Measurements from ENCODE around the gene GET4. TPM values are rescaled to one million over a fixed set of nuclear protein-coding genes. Genes with fewer than 3 reads are reported as not detected.
"Not testable (repeated sequence)": the region's sequence is repeated elsewhere in the genome, so short reads cannot be mapped to it uniquely, and the experiment has no call there.

The GET4 gene
- total RNA-seq, 1 experiment from 2014 or later: 43.2 TPM

- in situ Hi-C loops (cut with HindIII; ENCODE audit: low pct_unique_long_range_greater_than_20kb, low sequenced_read_pairs): no loop called here
- no peak for DNase-seq (ENCODE audit: low read depth, low spot score)
Observed at GRCh38 chr7:861222-861621, 15.1 kb upstream of the GET4 start.

GRCh38 chr7:862157-862556 lies 14.2 kb upstream of the GET4 start:
- no peak for DNase-seq (ENCODE audit: low read depth, low spot score)
- in situ Hi-C loops (cut with HindIII; ENCODE audit: low pct_unique_long_range_greater_than_20kb, low sequenced_read_pairs): no loop called here

- in situ Hi-C loops (cut with HindIII; ENCODE audit: low pct_unique_long_range_greater_than_20kb, low sequenced_read_pairs): no loop called here
Observed at GRCh38 chr7:863106-863505, 13.2 kb upstream of the GET4 start.

DNA sequence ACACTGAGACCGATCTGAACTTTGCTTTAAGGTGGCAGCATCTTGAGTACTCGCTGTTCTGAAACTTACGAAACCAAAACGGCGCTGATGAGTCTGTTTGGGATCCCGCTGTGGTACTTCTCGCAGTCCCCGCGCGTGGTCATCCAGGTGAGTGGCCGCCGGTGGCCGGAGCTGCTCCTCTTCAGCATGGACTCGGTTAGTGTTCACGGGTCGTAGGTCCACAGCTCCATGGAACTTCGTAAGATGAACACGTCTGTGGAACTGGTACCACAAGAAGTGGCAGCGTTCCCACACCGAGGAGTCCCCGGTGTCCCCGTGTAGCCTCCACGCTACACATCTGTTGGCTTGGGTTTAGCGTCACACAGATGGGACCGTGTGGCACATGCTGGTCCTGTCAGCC lies 10.4 kb upstream of the GET4 start:
- in situ Hi-C loops (cut with HindIII; ENCODE audit: low pct_unique_long_range_greater_than_20kb, low sequenced_read_pairs): no loop called here
- DNase-seq (ENCODE audit: low read depth, low spot score): no peak

More at GRCh38 chr7:863106-863505, 13.2 kb upstream of the GET4 start:
- DNase-seq (ENCODE audit: low read depth, low spot score): no peak

DNA sequence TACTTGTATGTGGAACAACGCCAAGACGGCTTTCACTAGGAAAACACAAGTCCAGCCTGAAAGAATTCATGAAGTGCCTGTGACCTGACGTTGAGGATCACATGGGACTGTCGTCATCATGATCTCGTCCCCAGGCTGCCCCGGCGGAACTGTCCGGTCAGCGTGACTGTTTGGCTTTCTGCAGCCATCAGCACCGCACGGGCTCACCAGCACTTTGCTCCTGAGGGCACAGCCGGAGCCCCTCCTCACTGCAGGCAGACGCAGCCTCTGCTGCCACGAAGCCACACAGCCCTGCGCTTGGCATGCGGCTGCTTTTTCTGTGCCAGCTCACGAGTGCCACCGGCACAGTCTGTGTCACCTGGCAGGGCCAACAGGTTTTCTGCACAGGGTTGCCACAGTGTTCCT lies 9.4 kb upstream of the GET4 start:
- in situ Hi-C loops (cut with HindIII; ENCODE audit: low pct_unique_long_range_greater_than_20kb, low sequenced_read_pairs): no loop called here
- DNase-seq (ENCODE audit: low read depth, low spot score): peak; percentile 79

GRCh38 chr7:867406-868188 lies 8.8 kb upstream of the GET4 start:
- in situ Hi-C loops (cut with HindIII; ENCODE audit: low pct_unique_long_range_greater_than_20kb, low sequenced_read_pairs): no loop called here
- no peak for DNase-seq (ENCODE audit: low read depth, low spot score)

DNA sequence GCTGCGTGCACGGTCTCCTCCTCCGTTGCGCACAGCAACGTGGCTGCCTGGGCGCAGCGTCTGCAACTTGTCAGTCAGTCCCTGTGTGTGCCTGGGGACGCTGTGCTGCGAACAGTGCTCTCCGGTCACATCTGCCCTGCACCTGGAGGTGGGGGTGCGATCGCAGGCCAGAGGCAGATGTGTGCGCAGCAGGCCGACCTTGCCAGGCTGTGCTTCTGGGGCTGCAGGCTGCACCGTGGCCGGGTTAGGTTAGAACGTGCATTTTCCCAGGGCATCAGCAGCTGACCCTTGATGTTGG lies 8.2 kb upstream of the GET4 start:
- in situ Hi-C loops (cut with HindIII; ENCODE audit: low pct_unique_long_range_greater_than_20kb, low sequenced_read_pairs): no loop called here
- no peak for DNase-seq (ENCODE audit: low read depth, low spot score)

- in situ Hi-C loops (cut with HindIII; ENCODE audit: low pct_unique_long_range_greater_than_20kb, low sequenced_read_pairs): no loop called here
Observed at GRCh38 chr7:869348-869747, 7.0 kb upstream of the GET4 start.

GRCh38 chr7:871900-872537 lies 4.3 kb upstream of the GET4 start:
- in situ Hi-C loops (cut with HindIII; ENCODE audit: low pct_unique_long_range_greater_than_20kb, low sequenced_read_pairs): no loop called here
- DNase-seq (ENCODE audit: low read depth, low spot score): no peak

More at GRCh38 chr7:869348-869747, 7.0 kb upstream of the GET4 start:
- DNase-seq (ENCODE audit: low read depth, low spot score): no peak

DNA sequence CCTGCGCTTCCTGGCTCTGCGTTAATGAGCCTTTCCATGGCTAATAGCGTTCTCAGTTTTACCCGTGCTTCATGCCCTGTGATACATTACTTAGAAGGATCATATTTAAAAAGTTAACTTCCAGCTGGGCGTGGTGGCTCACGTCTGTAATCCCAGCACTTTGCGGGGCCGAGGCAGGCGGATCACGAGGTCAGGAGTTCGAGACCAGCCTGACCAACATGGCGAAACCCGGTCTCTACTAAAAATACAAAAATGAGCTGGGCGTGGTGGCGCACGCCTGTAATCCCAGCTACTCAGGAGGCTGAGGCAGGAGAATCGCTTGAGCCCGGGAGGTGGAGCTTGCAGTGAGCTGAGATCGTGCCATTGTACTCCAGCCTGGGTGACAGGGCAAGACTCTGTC lies 3.7 kb upstream of the GET4 start:
- DNase-seq (ENCODE audit: low read depth, low spot score); in situ Hi-C loops (cut with HindIII; ENCODE audit: low pct_unique_long_range_greater_than_20kb, low sequenced_read_pairs): not testable (repeated sequence)

GRCh38 chr7:873367-874002 lies 2.9 kb upstream of the GET4 start:
- in situ Hi-C loops (cut with HindIII; ENCODE audit: low pct_unique_long_range_greater_than_20kb, low sequenced_read_pairs): no loop called here
- DNase-seq (ENCODE audit: low read depth, low spot score): peak; percentile 94

DNA sequence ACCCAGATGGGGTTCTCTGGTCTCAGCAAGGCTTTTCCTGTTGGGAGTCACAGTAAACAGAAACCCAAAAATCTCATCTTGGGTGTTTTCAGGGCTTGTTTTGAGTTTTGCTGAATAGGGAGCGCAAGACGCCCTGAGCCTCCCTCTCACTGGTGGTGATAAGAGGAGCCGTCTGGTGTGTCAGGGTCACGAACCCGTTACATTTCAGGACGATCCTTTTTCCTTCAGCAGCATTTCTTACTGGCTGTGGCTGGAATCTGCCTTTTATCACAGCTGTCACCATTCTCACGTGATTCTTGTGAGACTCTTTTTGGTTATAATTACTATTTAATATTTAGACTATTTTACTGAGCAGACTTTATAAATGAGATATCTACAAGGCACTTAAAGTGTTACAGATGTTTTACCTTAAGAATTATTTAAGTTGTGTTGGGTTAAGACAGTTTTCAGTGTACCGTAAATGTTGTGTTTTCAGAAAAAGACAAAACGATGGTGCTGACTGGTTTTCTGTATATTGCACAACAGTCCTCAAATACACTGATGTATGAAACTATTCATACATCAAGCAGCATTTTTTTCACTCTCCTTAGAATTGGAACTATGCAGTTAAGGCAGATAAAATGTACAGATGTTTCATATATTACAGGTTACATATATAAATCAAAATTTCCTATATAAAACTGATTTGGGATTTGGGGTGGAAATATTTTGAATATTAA lies 2.2 kb upstream of the GET4 start:
- no peak for DNase-seq (ENCODE audit: low read depth, low spot score)
- in situ Hi-C loops (cut with HindIII; ENCODE audit: low pct_unique_long_range_greater_than_20kb, low sequenced_read_pairs): no loop called here

DNA sequence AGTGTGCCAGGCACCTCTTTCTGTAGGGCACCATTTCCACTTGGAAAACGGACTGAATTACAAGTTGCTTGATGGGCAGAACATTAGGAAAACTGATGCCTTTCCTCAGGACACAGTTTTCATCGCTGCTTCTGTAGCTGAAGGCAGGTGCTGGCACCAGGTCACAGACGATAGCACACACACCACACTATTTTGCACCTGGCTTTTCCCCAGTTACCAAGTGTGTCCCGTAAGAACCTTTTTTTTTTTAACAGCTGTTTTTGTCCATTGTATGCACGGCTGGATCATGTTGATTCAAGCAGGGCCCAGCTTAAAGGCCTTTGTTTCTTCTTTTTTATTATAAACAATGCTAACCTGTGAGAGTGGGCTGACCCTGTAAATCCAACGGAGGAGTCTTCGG lies 1.3 kb upstream of the GET4 start:
- in situ Hi-C loops (cut with HindIII; ENCODE audit: low pct_unique_long_range_greater_than_20kb, low sequenced_read_pairs): no loop called here

DNA sequence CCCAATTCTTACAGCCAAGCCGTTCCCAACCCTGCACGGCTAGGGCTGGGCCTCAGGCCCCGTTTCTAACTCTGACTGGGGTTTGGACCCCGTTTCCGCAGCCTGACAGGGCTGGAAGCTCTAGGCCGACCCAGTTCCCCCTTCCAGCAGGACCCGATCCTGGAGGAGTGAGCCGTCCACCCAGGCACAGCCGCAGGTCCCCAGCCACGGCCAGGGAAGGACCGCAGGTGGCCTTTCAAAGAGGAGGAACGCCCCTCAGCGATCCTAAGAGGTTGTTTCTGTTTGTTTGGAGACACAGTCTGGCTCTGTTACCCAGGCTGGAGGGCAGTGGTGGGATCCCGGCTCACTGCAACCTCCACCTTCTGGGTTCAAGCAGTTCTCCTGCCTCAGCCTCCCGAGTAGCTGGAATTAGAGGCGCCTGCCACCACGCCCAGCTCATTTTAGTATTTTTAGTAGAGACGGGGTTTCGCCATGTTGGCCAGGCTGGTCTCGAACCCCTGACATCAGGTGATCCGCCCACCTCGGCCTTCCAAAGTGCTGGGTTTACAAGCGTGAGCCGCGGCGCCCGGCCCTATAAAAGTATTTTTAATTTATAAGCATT lies 778 bp upstream of the GET4 start:
- DNase-seq (ENCODE audit: low read depth, low spot score): no peak
- in situ Hi-C loops (cut with HindIII; ENCODE audit: low pct_unique_long_range_greater_than_20kb, low sequenced_read_pairs): no loop called here

More for the DNA sequence above, 1.3 kb upstream of the GET4 start:
- no peak for DNase-seq (ENCODE audit: low read depth, low spot score)

GRCh38 chr7:876972-877311 lies 588 bp downstream of the GET4 start:
- in situ Hi-C loops (cut with HindIII; ENCODE audit: low pct_unique_long_range_greater_than_20kb, low sequenced_read_pairs): no loop called here
- DNase-seq (ENCODE audit: low read depth, low spot score): peak; percentile 39

DNA sequence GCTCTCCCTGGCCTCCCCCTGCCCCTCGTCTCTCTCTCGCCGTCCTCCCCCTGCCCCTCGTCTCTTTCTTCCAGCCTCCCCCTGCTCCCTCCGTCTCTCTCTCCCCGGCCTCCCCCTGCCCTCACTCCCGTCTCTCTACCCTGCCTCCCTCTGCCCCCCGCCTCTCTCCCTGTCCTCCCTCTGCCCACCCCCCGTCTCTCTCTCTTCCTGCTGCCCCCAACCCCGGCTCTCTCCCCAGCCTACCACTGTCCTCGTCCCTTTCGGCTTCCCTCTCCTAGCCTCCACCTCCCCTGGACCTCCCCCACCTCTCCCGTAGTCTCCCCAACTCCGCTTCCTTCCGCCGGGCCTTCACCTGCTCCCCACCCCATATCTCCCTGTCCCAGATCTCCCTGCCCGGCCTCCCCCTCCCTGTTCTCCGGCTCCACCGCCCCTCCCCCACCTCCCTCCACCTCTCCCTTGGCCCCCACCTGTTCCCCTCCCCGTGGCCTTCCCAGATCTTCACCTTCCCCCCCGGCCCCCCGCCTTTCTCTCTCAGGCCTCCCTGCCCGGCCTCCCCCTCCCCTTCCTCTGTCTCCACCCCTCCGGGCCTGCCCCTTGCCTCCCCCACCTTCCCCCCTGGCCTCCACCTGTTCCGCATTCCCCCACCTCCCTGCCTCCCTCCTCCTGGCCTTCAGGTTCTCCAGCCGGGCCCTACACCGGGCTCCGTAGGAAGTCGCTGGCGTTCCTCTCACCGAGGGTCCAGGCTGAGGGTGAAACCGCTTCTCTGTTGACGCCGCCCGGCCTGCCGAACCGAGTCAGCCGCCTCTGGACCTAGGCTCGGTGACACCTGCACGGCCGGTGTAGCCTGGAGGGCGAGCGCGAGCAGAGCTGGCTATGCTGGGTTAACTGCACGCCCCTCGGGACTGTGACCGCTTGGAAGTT lies 1.2 kb downstream of the GET4 start:
- in situ Hi-C loops (cut with HindIII; ENCODE audit: low pct_unique_long_range_greater_than_20kb, low sequenced_read_pairs): no loop called here
- no peak for DNase-seq (ENCODE audit: low read depth, low spot score)

DNA sequence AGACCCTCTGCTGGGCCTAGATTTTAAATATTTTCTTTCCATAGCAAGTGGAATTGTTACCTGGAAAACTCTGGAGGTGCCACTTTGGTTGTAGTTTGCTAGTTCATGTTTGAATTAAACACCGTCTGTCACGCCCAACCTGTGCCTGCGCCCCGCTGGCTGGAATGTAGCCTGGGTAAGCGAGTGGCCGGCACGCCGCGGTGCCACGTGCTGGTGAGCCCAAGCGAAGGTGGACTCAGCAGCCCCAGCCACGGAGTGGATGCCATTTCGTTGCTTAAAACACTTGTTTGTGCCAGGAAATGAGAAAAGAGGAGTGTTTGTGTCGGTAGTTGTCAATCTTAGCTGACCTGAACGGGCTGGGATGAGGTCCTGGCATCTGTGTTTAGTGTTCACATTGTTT lies 2.7 kb downstream of the GET4 start:
- DNase-seq (ENCODE audit: low read depth, low spot score): no peak
- in situ Hi-C loops (cut with HindIII; ENCODE audit: low pct_unique_long_range_greater_than_20kb, low sequenced_read_pairs): no loop called here

Measured in SK-MEL-5 (cell line).